PC-9 (cell line): Measurements from ENCODE around the gene KLC1.

Experiments used
- EZH2 ChIP-seq: fragments of 200-600 bp; sonication (generic); IDR thresholded peaks from 2 replicates; pipeline ENCODE4 v1.8.0; 2017; ENCODE audit warnings: antibody characterized with exemption, low read depth
- TF ChIP-seq, protein P1 (sequence below): fragments of 200-600 bp; sonication (generic); conservative IDR thresholded peaks from 2 replicates; pipeline ENCODE4 v1.6.1; 2017; ENCODE audit warnings: mixed run types, antibody characterized with exemption, mild to moderate bottlenecking, moderate library complexity

DNA sequence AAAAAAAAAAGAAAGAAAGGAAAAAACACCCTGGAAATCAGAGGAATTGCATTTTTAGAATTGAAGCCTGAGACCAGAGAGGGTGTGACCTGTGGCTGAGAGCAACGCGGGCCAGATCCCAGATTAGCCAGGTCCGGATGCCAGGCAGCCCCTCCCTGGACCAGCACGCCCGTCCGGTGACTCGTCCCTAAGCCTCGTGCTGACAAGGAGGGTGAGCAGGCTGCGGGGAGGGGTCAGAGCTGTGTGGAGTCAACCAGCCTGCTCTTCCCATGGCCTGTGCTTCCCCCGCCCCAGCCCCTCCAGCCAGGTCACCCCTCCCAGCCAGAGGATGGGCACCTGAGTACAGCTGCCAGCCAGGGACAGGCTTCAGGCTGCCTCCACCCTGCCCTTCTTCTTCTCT, 4.2 kb upstream of the KLC1 start:
- TF ChIP-seq, protein P1, sequence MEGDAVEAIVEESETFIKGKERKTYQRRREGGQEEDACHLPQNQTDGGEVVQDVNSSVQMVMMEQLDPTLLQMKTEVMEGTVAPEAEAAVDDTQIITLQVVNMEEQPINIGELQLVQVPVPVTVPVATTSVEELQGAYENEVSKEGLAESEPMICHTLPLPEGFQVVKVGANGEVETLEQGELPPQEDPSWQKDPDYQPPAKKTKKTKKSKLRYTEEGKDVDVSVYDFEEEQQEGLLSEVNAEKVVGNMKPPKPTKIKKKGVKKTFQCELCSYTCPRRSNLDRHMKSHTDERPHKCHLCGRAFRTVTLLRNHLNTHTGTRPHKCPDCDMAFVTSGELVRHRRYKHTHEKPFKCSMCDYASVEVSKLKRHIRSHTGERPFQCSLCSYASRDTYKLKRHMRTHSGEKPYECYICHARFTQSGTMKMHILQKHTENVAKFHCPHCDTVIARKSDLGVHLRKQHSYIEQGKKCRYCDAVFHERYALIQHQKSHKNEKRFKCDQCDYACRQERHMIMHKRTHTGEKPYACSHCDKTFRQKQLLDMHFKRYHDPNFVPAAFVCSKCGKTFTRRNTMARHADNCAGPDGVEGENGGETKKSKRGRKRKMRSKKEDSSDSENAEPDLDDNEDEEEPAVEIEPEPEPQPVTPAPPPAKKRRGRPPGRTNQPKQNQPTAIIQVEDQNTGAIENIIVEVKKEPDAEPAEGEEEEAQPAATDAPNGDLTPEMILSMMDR: no peak
- TF ChIP-seq EZH2: no peak
